H1 (cell line): Measurements from ENCODE around the gene RPLP2. TPM values are rescaled to one million over a fixed set of nuclear protein-coding genes. Genes with fewer than 3 reads are reported as not detected.

Experiments used
- SIX5 ChIP-seq: IDR thresholded peaks from 2 replicates; pipeline ENCODE4 v1.6.1; 2011; ENCODE audit warnings: mild to moderate bottlenecking, low read depth, low read length
- polyA plus RNA-seq, 7 experiments: library from polyadenylated mRNA; depleted of rRNA in 3 of 7; stranded (reverse) in 5 of 7; unstranded in 2 of 7; fragments of >200 nt in 5 of 7; fragments of 200-250 nt in 2 of 7; gene quantifications; 1 replicate in 5 of 7; 2 replicates in 1 of 7; 4 replicates in 1 of 7; pipeline versions ENCODE4 v1.2.1 to v1.2.3, GENCODE V29; 2011 to 2013; ENCODE audit warnings: missing spikeins in 2 of 7, mixed read lengths in 2 of 7
- total RNA-seq: library from RNA; stranded (reverse); fragmentation: NEBNext Ultra II Directional; extraction: Animal tissue kit (Norgen Biotek cat#: 25700); gene quantifications from 2 replicates; pipeline ENCODE4 v1.2.1, GENCODE V29; 2021

The RPLP2 gene
- total and polyA plus RNA-seq, 2 of the 8 experiments (the other 6 are each of a cell fraction or from before 2014, with no cell fraction given), result 1,789 to 2,106 TPM

DNA sequence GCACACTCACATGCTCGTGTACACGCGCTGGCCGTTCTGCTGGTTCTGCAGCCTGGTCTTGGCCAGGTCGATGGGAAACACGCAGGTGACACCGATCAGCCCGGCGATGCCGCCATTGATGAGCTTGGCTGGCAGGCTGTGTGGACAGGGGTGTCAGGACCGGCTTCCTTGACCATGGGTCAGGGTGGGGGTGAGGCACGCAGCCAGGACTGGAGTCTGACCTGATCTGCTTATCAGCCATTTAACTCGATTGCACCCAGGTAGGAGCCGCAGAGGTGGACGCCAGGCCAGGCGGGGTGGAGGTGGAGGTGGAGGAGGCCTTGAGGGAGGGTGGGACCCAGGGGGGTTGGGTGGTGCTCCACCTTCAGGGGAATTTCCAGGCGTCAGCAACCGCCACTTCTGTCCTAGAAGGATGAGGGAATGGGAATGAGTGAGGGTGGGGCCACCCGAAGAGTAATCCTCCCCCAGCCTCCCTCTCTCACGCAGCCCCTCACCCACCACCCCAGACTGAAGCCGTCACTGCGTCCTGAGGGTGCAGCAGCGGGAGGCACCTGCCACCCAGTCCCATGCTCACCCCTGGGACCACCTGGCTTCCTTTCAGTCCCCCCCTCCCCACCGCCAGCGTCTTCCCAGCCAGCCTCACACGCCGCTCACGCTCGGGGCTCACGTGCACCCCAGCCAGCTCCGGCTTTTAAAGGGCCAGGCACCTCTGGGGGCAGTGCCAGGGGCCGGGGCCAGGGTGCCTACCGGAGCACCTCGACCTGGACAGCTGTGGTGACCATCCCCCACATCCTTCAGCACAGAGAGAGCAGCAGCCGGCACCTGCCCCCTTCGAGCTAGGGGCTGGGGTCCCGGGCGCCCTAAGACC, 14.8 kb upstream of the RPLP2 start (continued):
- no peak for TF ChIP-seq SIX5
- TF ChIP-seq, all 59 proteins: peak for 0
